GM12892 (cell line): Measurements from ENCODE around the gene ANKRD55.
"Not testable (repeated sequence)": the region's sequence is repeated elsewhere in the genome, so short reads cannot be mapped to it uniquely, and the experiment has no call there.

Experiments used
- DNase-seq: peaks from one replicate; pipeline ENCODE4 v3.0.0; 2011; ENCODE audit not compliant: insufficient read length
- FAIRE-seq: peaks from 2 replicates; lab custom pipeline; 2011; peaks lifted over from hg19 to GRCh38; lab: Jason Lieb, UNC
- POLR2A ChIP-seq: IDR thresholded peaks from 2 replicates; pipeline ENCODE4 v1.6.1; 2011; ENCODE audit warnings: low read depth, low read length, control low read depth
- POLR2AphosphoS5 ChIP-seq: IDR thresholded peaks from 2 replicates; pipeline ENCODE4 v1.6.1; 2011; ENCODE audit warnings: low read depth, low read length, control low read depth
- TAF1 ChIP-seq: IDR thresholded peaks from 2 replicates; pipeline ENCODE4 v1.6.1; 2011; ENCODE audit warnings: low read depth, mild to moderate bottlenecking, control low read depth, low read length, borderline replicate concordance

ANKRD55 gene

GRCh38 chr5:56155992-56156584, 77.0 kb downstream of the ANKRD55 start:
- no peak for DNase-seq
- TF ChIP-seq POLR2A (no peak), TAF1 (no peak)
- no peak for FAIRE-seq

GRCh38 chr5:56154732-56155484, 78.2 kb downstream of the ANKRD55 start:
- no peak for DNase-seq
- TF ChIP-seq POLR2A (no peak), TAF1 (no peak), POLR2AphosphoS5 (no peak)
- FAIRE-seq = no peak

GRCh38 chr5:56152437-56152836, 80.7 kb downstream of the ANKRD55 start:
- TF ChIP-seq POLR2AphosphoS5 (no peak), TAF1 (no peak), POLR2A (no peak)
- no peak for DNase-seq
- FAIRE-seq = no peak

- DNase-seq, FAIRE-seq: not testable (repeated sequence)
Measured at GRCh38 chr5:56150756-56151155, 82.4 kb downstream of the ANKRD55 start.

- FAIRE-seq (peak; percentile 50), DNase-seq (no peak)
- TF ChIP-seq POLR2AphosphoS5 = no peak
- no peak for TF ChIP-seq TAF1
- TF ChIP-seq POLR2A = no peak
Measured at GRCh38 chr5:56148453-56148971, 84.6 kb downstream of the ANKRD55 start.

GRCh38 chr5:56147659-56148230, 85.4 kb downstream of the ANKRD55 start:
- TF ChIP-seq TAF1 = no peak
- no peak for TF ChIP-seq POLR2A
- TF ChIP-seq POLR2AphosphoS5 = no peak
- no peak for FAIRE-seq
- no peak for DNase-seq

- no peak for FAIRE-seq
- no peak for TF ChIP-seq POLR2AphosphoS5
- no peak for TF ChIP-seq TAF1
- no peak for TF ChIP-seq POLR2A
- DNase-seq = no peak
Measured at GRCh38 chr5:56147106-56147505, 86.0 kb downstream of the ANKRD55 start.

GRCh38 chr5:56146674-56147073, 86.5 kb downstream of the ANKRD55 start:
- FAIRE-seq (no peak), DNase-seq (no peak)
- TF ChIP-seq POLR2AphosphoS5 (no peak), POLR2A (no peak), TAF1 (no peak)

GRCh38 chr5:56145511-56145910, 87.6 kb downstream of the ANKRD55 start:
- no peak for TF ChIP-seq POLR2AphosphoS5
- TF ChIP-seq TAF1 = no peak
- no peak for TF ChIP-seq POLR2A
- DNase-seq (no peak), FAIRE-seq (no peak)

GRCh38 chr5:56145106-56145505, 88.0 kb downstream of the ANKRD55 start:
- no peak for FAIRE-seq
- DNase-seq = no peak
- TF ChIP-seq TAF1 = no peak
- no peak for TF ChIP-seq POLR2AphosphoS5
- TF ChIP-seq POLR2A = no peak

- FAIRE-seq = no peak
- DNase-seq = no peak
- TF ChIP-seq TAF1 (no peak), POLR2A (no peak), POLR2AphosphoS5 (no peak)
Measured at GRCh38 chr5:56144211-56144610, 88.9 kb downstream of the ANKRD55 start.

GRCh38 chr5:56143373-56143714, 89.8 kb downstream of the ANKRD55 start:
- no peak for DNase-seq
- FAIRE-seq = no peak
- TF ChIP-seq POLR2A (no peak), POLR2AphosphoS5 (no peak), TAF1 (no peak)
